GM18907 (cell line): Measurements from ENCODE around the gene MRPS15.

Source experiments
- ATAC-seq: cut with Tn5 transposase; IDR thresholded peaks from one replicate; pipeline ENCODE4 v1.9.1; 2021; ENCODE audit warnings: mild to moderate bottlenecking, moderate library complexity; ENCODE audit not compliant: unreplicated experiment

MRPS15 gene

DNA sequence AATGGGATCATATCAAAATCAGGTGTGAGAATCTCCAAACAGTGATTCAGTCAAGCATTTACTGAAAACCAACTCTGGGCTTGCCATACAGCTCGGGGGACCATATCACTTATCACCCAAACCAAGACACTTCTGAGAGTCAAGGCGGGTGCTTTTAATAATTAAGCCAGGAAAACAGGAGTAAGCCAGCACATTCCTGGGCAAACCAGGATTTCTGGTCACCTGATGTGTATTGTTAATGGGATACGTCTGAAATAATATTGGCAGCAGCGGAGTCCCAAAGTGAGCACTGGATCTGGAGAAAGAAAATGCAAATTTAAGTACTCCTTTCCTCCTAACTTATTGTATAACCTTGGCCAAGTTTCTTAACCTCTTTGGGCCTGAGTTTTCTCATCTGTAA, 31.6 kb downstream of the MRPS15 start:
- no peak for ATAC-seq

DNA sequence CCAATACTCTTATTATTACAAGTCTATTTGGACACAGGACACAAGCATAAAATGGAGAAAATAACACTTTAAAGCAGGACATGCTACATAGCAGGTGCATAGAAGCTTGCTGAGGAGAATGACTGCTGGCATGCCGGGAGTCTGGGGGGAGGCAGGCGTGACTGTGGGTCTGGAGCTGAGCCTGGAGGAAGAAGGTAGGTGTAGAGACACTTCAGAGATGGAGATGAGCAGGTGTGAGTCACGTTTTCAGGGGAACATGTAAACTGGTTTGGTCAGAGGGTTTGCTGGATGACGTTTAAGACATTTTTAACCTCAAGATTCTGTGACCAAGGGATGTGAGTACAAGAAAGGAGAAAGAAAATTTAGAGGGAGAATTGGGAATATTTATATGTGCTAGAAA, 38.4 kb downstream of the MRPS15 start:
- no peak for ATAC-seq

DNA sequence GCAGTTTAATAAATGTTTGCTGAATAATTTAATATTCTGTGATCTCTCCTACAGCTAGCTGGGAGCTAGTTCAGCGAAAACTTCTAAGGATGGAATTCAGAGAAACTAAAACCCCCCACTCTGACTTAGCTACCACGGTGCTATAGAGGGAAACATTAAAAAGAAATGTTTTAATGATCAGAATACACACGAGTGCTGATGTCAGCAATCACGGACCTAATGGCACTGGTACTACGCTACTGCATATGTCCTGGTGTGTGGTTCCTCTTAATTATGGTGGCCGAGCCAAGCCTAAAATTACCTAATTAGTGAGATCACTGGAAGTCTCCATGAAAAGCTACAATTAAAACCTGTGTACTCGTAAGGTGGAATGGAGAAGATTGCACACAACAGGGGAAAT, 42.5 kb downstream of the MRPS15 start:
- ATAC-seq, result no peak

DNA sequence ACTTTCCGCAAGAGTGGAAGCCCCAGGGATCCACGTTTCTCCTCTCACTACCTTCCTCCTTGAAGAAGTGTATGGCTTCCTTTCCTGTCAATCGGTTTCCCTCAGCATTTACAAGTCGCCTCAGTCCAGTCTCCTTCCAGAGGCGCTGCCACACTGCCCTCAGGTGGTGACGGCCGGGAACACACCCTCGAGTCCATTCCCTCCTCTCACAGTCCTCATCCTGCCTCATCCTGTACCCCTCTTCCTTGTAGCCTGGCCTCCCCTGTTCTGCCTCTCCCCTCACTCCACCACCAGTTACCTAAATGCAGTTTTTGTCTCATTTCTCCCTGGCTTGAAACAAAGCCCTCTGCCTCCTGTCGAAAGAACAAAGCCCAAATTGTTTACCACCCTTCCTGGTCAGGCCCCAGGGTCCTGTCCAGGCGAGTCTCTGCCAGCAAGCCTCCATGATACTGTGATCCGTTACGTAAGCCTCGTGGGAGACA, 43.3 kb downstream of the MRPS15 start:
- no peak for ATAC-seq

DNA sequence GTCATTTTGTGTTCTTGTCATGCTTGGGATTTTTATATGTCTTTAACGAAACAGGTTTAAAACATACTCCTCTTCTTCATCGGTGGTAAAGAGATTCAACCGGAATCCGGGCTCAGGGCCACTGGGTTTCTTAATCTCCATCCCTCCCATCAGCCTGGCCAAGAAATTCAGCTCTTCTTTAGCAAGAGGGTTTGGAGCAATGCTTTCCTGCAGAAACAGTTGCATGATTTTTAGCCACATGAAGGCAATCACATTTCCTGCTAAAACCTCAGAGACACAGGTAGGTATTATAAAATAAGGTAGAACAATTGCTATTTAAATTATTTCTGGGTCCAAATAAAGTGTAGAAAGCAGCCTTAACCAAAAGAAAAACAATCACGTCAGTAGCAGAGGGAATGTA, 43.8 kb downstream of the MRPS15 start:
- ATAC-seq, result no peak

DNA sequence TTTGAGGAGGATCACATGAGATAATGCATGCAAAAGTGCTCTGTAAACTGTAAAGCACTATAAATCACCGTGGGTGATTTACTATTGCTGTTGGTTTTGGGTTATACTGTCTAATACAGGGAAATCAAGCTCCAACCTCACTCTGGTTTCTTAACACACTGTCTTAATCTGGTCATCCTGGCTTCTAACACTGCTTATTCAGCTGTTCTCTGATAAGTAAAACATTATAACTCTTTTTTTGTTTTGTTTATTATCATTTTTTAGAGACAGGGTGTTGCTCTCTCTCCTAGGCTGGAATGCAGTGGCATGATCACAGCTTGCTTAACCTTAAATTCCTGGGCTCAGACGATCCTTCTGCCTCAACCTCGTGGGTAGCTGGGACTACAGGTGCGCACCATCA, 44.6 kb downstream of the MRPS15 start:
- ATAC-seq, result no peak

DNA sequence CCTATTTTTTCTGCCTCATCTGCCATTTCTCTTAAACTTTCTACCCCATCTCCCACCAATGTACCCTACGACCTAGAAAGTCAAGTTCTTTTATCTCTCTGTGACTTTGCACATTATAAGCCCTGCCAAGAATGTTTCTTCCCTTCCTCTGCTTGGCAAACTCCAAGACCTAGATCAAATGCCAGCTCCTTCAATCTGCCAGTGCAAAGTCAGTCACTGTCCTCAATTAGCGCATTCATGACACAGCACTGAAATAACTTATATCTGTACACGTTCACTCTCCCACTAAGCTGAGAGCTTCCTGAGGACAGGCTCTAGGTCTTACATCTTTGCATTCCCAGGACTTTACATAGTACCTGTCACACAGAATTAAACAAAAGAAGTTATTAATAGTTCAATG, 45.0 kb downstream of the MRPS15 start:
- ATAC-seq, result no peak

DNA sequence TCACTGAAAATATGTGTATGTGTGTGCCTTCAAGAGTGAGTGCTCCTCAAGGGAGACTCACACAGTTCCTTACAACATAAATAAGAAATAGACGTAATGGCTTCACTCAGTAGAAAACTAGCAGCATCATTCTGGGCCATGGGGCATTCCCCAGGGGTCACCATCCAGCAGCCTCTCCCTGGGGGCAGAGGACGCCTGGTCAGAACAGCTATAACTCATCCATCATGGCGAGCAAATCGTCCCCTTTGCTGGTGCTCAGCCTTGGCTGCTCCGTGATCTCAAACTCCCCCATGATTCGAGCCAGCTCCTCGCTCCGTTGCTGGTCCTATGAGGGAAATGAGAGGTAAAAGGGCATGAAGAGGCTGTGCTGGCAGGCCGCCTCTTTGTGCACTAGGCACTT, 46.3 kb downstream of the MRPS15 start:
- ATAC-seq, result no peak

DNA sequence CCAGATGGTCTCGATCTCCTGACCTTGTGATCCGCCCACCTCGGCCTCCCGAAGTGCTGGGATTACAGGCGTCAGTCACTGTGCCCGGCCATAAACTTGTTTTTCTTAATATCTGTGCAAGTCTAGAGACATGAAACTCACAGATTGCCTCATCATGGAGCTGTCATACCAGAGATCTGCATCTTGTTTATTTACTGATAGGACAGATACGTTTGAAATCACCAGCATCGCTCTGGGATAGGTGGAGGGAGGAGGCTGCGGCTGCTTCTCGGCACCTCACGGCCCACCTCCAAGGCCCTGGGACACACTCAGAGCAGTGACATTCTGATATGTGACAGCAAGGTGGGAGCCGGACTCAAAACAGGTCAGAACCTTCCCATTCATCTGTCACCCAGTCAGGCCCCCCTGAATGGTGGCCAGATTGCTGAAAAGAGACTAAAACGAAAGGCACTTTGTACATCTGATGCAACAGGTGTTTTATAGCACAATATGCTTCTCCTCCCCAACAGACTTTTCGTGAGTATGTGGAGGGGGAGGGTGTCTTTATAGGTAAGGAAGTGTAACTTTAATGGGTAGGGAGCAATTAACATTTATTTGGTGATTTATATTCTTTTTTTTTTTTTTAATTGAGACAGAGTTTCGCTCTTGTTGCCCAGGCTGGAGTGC, 48.4 kb downstream of the MRPS15 start:
- no peak for ATAC-seq

DNA sequence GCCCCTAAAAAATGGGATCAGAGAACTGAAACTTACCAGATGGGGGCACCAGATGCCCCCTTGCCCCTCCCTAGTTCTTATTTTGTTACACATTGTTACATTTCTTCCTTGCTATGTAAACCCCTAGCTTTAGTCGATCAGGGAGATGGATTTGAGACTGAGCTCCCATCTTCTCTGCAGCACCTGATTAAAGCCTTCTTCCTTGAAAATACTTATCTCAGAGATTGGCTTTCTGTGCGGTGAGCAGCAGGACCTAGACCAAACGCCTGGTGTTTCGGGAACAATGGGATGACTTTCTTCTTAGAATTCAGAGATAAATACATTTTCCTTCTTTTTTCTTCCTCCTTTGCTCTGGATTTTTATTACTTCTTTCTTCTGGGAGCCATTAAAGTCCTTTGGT, 49.8 kb downstream of the MRPS15 start:
- ATAC-seq, result no peak

DNA sequence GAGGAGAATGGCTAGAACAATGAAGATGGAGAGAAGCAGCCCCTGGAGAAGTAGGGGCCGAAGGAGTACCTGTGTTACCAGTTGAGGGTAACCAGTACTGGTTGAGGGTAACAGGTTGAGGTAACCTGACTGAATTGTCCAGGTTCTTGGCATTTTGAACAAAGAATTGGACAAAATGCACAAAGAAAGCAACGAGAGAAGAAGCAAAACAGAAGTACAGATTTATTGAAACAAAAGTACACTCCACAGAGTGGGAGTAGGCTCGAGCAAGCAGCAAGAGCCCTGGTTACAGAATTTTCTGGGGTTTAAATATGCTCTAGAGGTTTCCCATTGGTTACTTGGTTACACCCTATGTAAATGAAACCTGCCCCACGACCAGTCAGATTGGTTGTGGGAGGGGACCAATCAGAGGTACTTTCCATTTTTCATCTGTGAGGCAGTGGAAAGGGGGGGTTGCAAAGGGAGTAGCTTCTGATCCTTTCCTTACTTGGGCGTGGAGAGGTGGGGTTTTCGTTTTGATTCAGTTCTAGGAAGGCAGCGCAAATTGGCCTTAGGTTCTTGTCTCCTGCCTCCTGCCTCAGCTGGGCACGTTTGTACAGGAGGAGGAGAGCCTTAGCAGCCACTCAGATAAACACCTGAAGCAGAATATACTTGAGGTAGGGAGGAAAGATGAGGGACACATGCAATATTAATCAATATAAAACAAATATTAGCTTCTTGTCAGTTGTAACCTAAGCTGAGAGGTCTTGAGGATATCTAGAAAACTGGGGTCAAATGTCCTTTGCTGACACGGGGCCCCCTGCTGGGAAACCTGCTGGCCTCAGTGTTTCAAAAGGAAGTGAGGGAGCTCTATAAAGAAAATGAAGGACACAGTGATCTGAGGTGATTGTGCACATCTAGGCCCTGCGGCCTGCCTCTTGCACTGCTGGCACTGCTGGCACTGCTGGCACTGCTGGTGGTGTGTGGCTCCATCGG, 52.2 kb downstream of the MRPS15 start:
- no peak for ATAC-seq

DNA sequence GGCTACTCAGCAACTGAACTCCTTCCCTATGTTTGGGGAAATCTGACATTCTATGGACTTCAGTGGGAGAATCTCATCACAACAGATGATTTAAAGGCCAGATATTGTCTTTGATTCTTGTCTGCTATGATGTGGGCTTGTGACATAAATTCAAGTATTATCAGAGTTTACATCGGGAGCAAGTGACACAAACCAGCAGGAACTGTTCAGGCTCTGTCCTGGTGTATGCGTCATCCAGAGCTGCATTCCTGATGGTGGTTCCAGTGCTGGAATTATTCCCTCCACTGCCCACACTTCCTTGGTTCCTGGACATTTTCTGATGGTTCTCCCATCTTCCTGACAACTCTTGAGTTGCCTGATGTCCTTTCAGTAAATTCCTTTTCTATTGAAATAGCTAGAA, 55.7 kb downstream of the MRPS15 start:
- no peak for ATAC-seq

DNA sequence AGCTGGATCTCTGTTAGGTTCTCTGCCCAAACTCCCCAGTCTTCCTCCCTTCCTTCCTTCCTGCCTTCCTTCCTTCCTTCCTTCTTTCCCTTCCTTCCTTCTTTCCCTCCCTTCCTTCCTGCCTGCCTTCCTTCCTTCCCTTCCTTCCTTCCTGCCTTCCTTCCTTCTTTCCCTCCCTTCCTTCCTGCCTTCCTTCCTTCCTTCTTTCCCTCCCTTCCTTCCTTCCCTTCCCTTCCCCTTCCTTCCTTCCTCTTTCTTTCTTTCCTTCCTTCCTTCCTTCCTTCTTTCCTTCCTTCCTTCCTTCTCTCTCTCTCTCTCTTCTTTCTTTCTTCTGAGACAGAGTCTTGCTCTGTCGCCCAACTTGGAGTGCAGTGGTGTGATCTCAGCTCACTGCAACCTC, 57.7 kb downstream of the MRPS15 start:
- no peak for ATAC-seq
